GM21381 (cell line): ENCODE data around the gene TEF.

Source experiments
- ATAC-seq: cut with Tn5 transposase; IDR thresholded peaks from one replicate; pipeline ENCODE4 v1.9.1; 2021; ENCODE audit warnings: mild to moderate bottlenecking, moderate library complexity; ENCODE audit not compliant: unreplicated experiment

TEF gene

GRCh38 chr22:41353862-41354575 lies 27.7 kb upstream of the TEF start:
- ATAC-seq, result no peak

DNA sequence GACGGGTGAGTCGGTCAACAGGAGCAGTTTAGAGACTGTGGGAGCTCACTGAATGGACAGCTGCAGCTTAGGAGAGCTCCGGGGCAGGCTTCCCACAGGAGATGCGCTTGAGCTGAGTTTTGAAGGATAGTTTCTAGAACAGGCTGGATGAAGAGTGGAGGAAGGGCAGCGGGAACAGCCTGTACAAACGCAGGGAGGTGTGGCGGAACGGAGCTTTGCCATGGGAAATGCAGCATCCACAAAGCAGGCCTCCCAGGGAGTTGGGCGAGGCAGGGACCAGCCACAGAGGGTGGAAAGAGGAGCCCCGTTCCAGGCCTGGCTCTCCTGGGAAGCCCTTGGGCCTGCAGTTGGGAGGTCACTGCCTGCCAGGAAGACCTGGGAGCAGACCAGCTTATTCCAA lies 26.8 kb upstream of the TEF start:
- ATAC-seq, result no peak

DNA sequence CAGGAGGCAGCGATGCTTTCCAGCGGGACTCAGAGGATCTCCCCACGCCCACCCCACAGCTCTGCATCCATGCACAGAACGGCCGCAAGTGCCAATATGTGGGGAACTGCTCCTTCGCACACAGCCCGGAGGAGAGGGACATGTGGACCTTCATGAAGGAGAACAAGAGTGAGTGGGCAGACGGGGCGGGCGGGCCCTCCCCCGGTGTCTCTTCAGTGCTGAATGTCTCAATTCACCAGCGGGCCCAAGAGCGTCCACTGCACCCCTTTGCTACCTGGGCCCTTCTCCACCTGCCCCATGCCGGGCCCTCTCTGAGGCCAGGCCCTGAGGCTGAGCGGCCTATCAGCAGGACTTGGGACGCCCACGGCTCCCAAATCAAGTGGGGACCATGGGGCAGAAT lies 25.8 kb upstream of the TEF start:
- ATAC-seq, result no peak

DNA sequence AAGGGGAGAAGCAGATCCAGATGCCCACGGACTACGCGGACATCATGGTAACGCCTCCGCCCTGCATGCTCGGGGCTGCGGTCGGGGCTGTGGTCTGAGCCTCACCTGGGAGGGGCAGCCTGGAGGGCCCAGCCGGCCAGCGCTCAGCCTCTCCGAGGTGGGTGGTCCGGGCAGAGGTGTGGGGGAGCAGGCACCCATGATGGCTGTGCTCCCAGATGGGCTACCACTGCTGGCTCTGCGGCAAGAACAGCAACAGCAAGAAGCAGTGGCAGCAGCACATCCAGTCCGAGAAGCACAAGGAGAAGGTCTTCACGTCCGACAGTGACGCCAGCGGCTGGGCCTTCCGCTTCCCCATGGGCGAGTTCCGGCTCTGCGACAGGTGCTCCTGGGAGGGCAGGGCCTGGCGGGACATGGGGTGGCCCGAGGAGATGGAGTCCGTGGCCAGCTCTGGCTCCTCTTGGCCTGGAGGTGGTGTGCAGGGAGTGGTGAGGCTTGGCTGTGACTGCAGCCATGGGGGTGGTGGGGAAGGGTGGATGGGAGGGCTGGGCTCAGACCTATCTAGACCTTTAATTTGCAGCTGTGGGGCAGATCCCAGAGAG lies 25.2 kb upstream of the TEF start:
- ATAC-seq, result no peak

DNA sequence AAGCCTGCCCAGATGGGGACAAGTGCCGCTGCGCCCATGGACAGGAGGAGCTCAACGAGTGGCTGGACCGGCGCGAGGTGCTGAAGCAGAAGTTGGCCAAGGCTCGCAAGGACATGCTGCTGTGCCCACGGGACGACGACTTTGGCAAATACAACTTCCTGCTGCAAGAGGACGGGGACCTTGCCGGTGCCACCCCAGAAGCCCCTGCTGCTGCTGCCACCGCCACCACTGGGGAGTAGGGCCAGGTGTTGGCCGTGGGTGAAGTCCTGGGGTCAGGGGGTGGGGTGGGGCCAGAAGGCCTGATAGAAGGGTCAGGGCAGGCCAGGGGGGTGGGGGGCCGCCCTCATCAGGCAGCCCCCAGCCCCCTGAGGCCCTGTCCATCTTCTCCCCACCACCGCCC lies 24.6 kb upstream of the TEF start:
- no peak for ATAC-seq

DNA sequence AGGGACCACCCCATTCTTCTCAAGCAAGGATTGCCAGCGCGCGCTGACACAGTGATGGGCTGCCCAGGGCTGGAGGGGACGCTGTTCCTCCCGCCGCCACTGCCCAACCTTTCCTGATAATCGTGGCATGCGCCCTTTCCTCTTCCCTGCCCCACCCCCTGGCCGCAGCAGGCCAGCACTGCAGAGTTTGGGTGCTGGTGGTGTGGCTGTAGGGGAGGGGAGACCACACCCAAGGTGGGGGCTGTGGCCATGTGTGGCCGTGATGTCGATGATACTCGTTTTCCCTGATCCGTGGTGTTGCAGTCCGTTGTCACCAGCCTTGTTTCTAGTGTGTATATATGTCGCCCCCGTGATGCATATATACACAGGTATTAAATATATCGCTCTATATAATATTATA lies 22.8 kb upstream of the TEF start:
- no peak for ATAC-seq

GRCh38 chr22:41359376-41359775 lies 22.4 kb upstream of the TEF start:
- no peak for ATAC-seq

- no peak for ATAC-seq
Observed at GRCh38 chr22:41360126-41360525, 21.6 kb upstream of the TEF start.

DNA sequence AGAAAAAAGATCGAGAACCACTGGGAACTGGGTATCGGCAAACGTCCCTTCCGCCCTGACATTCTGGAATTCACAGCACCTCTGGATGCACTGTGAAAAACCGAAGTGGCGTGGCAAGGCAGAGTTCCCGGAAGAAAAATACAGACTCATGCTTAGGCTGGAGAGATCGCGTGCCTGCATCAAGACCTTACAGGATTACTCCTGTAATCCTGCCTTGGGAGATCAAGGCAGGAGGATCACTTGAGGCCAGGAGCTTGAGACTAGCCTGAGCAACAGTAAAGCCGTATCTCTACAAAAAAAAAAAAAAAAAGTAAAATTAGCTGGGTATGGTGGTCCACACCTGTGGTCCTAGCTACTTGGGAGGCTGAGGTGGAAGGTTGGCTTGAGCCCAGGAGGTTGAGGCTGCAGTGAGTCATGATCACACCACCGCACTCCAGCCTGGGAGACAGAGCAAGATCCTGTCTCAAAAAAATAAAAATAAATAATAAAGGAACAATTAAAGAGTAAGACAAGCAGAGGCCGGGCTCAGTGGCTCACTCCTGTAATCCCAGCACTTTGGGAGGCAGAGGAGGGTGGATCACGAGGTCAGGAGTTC lies 19.9 kb upstream of the TEF start:
- no peak for ATAC-seq

DNA sequence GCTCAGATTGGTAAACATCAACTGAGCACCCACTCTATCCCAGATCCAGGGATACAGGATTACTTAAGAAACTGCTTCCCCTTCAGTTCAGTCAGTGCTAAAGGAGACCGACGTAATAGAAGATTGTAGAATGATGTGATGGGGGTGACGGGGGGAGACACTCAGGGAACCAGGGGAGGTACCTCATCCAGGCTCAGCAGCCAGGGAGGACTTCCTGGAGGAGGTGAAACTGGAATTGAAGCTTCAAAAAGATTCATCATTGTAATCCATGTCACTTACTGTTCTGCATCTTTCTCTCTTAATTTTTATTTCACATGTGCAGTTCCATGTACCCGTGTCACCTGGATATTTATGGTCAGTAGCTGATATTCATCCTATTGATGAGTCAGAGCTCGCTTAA lies 19.1 kb upstream of the TEF start:
- ATAC-seq, result no peak

DNA sequence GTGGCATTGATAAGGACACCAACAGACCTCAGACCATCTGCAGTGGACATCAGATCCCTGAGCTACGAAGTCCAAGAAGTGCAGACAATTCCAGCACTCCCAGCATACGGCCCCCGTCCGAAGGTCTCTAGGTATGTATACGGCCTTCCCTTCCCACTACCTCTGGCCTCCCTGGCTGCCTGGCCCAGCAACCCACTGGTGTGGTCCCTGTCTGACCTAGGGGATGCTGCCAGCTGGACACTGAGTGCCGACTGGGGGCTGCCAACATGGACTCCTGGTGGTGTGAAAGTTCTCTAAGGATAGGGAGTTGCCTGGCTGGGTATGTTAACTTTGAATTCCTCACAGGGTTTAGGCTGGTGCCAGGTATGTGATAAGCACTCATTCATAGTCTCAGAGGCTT lies 17.5 kb upstream of the TEF start:
- ATAC-seq, result no peak

GRCh38 chr22:41364955-41365354 lies 16.8 kb upstream of the TEF start:
- ATAC-seq, result no peak

- ATAC-seq, result no peak
Observed at GRCh38 chr22:41365425-41365824, 16.3 kb upstream of the TEF start.

DNA sequence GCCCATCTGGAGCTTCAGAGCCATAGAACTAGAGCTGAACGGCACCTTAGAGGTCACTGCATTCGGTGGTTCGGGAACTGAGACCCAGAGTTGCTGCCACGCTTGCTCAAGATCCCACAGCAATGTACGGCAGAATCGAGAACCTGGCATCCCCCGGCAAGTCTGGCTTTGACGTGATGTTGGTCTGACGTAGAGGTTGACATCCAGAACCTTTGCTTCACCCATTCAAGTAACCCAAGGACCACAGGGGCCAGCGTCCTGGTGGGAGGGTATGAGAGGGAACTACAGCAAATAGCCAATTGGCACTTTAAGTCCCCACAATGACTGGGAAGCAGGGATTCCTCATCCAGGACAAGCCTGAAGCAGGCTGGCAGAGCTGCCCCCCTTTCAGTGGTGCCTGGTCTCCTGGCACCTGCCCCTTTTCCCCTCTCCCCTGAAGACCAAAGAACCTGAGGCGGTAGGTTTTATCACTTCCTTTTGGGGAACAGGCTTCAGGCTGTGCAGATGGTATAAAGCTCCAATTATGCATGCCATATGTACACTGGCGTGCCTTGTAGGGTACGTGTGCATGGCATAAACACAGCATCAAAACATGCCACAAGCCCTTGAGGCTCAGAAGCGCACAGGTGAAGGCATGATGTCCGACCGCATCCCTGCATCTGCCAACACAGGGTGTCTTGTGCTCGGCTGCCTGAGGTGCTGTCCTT lies 15.3 kb upstream of the TEF start:
- no peak for ATAC-seq

DNA sequence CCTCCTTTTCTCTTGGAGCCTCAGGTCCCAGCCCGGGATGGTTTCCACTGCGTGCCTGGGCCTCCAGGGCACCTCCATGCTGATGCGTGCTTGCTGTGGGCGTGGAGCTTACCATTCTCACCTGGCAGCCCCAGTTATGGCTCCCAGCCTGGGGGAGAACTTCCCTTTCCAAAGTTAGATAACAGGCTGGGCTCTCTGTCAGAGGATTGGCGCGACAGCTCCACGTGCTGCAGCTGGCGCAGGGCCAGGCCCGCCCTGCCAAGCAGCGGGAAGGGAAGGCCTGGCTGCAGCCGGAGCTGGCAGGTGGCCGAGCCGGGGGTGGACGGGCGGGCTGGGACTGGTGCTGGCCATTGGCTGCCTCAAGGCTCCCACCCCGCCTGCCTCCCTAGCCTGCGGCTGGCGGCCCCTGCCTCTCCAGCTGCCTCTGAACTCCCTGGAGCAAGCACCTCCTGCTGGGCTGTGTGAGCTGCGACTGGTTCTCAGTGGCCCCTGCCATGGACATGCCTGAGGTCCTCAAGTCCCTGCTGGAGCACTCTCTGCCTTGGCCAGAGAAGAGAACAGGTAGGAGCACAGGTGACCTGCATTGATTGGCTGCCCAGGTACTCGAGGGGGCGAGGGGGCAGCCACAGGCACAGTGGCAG lies 14.6 kb upstream of the TEF start:
- ATAC-seq, result no peak

DNA sequence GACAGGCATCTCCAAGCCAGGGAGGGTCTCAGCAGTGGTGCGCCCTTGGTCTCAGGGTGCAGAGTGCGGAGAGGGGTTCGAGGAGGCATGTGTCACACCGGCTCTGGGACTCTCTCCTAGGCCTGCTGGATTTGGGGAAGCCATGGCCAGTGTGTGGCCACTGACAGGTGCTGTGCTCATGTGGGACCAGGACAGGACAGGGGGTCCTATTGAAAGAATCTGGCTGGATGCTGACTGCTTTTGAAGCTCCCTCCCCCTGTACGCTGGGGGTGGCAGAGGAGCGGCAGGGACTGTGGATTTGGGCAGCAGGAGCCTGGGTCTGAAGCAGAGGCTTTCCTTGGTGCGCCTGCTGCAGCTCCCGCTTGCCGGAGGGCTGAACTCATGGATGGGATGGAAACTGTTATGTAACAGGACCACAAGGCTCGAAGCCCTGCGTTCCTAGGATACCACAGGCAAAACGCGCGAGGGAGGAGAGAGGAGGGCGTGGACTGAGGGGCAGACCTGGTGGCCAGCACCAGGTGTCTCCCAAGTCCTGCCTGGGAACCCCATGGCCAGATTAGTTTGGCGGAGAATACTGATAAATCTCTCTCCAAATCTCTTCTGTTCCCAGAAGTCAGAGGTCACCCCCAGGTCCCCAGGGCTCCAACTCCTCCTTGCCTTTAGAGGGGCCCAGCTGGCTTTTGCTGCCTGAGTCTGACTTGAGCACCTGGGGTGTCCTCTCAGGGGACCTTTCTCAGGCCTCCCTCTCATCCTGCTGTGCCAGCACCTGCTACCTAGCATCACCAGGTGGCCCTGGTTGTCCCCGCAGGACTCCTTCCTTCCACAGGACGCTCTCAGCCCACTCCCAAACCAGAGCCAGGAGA lies 13.8 kb upstream of the TEF start:
- no peak for ATAC-seq

DNA sequence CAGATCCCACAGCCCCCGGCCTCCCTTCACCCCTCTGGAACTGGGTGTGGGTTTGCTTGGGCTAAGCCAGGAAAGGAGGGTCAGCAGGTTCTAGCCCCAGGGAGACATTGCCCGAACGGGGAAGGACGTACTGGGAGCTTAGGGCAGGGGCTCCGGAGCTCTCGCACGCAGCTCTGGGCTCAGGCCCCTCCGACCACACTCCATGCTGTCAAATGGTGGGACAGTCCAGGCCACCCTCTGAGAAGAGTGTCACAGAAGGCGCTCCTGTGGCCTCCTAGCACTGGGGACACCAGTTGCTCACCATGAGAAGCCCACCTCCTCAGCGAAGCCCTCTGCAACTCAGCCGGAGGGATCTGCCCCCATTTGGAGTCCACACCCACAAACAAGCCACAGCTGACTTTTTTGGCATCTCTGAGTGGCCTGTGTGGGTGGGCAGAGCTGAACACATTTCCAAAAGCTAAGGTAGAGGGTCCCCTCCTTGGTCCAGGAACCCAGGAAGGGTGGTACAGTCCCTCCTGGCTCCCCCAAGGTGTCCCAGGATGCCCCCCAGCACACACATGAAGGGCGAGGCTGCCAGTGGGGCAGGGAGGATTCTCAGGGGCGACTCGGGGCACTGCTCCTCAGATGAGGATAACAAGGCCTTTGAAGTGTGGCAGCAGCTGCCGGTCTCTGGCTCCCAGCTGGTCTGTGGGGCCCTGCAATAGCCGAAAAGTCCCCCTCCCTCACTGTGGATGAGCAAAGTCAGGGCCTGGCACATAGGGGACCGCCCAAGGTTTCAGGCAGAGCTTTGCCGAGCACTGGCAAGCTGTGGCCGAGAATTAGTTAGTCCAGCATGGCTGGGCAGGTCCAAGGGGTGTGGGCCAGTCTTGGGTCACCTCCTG lies 13.0 kb upstream of the TEF start:
- no peak for ATAC-seq

DNA sequence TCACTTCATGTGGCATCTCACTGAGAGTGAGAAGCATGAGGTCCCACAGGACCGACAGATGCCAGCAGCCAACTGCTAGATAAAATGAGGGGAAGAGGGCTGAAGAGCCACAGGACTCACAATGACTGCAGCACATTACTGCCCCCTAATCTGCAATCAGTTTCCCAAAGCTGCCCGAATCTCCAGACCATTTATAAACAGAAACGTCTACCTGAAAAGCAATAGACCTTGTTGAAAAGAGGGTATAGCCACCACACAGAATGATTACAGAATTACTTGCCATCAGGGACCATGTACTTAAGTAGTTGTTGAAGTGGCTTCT lies 12.4 kb upstream of the TEF start:
- no peak for ATAC-seq

DNA sequence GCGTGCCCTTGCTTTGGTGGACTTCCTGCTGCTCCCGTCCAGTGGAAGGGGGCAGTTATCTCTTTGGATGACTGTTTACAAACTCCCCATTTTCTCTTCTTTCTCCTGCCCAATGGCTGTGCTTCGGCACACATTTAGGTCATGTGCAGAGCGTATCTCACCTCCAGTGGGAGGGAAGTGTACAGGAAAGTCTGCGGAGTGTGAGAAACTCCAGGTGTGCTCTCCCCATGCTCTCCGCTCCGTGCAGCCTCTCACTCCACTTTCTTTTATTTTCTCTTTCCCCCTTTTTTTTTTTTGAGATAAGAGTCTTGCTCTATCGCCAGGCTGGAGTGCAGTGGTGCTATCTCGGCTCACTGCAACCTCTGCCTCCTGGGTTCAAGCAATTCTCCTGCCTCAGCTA lies 11.9 kb upstream of the TEF start:
- ATAC-seq, result no peak

DNA sequence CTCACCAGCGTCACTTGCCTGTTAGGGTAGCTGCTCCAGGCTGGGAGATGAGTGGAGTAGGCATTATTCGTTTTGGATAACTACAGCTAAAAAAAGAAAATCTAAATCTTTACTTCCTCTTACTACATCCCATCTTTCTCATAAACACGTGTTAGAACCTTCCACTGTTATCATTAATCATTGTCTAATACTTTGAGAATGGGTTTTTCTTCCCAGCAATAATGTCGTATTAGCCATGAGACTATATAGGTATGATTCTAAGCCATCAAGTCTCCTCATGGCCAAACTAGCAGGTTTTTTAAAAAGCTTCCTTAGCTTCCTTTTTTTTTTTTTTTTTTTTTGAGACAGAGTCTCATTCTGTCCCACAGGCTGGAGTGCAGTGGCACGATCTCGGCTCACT lies 3.9 kb upstream of the TEF start:
- ATAC-seq, result no peak
